ENCODE data around the gene ACMSD. TPM values are rescaled to one million over a fixed set of nuclear protein-coding genes. Genes with fewer than 3 reads are reported as not detected.

ACMSD gene
- total and polyA plus RNA-seq, 2 experiments from 2014 or later: 0.11 TPM; not detected in 1

- H3K36me3 Mint-ChIP-seq (ENCODE audit: low read depth): peaks cover 18% of the 10 kb centered on the region; the same call in 1 of the 3 replicates
- 0 out of 2 replicates have a peak, but pooled peaks cover 4% of the 10 kb centered on the region for H3K9me2 ChIP-seq (ENCODE audit: insufficient read depth)
Observed at GRCh38 chr2:134799936-134800335, 38.5 kb upstream of the ACMSD start.

More at GRCh38 chr2:134799936-134800335, 38.5 kb upstream of the ACMSD start:
- Histone ChIP-seq H3F3A (replicated peaks; ENCODE audit: low read depth) (no peaks in the 10 kb centered on the region), H3K4me2 (no peak overlapping the region), H3K27me3 (ENCODE audit: insufficient read depth) (no peaks in the 10 kb centered on the region), H3K36me3 (ENCODE audit: insufficient read depth) (no peaks in the 10 kb centered on the region), H3K79me2 (replicated peaks; ENCODE audit: insufficient read depth) (no peaks in the 10 kb centered on the region), H3K4me1 (ENCODE audit: insufficient read depth) (no peaks in the 10 kb centered on the region), H4K20me1 (replicated peaks; ENCODE audit: insufficient read depth) (no peaks in the 10 kb centered on the region), H2AFZ (no peak overlapping the region), H3K27ac (ENCODE audit: low read depth) (no peak overlapping the region), H3K4me3 (no peak overlapping the region)
- TF ChIP-seq CTCF (conservative IDR thresholded peaks at IDR 0.05; ENCODE audit: low read depth in 2 of 2): no peak
- no peak for TF ChIP-seq CREB1 (CRISPR knock-in tag; IDR thresholded peaks at IDR 0.05; ENCODE audit: low read depth)
- TF ChIP-seq, protein P1, sequence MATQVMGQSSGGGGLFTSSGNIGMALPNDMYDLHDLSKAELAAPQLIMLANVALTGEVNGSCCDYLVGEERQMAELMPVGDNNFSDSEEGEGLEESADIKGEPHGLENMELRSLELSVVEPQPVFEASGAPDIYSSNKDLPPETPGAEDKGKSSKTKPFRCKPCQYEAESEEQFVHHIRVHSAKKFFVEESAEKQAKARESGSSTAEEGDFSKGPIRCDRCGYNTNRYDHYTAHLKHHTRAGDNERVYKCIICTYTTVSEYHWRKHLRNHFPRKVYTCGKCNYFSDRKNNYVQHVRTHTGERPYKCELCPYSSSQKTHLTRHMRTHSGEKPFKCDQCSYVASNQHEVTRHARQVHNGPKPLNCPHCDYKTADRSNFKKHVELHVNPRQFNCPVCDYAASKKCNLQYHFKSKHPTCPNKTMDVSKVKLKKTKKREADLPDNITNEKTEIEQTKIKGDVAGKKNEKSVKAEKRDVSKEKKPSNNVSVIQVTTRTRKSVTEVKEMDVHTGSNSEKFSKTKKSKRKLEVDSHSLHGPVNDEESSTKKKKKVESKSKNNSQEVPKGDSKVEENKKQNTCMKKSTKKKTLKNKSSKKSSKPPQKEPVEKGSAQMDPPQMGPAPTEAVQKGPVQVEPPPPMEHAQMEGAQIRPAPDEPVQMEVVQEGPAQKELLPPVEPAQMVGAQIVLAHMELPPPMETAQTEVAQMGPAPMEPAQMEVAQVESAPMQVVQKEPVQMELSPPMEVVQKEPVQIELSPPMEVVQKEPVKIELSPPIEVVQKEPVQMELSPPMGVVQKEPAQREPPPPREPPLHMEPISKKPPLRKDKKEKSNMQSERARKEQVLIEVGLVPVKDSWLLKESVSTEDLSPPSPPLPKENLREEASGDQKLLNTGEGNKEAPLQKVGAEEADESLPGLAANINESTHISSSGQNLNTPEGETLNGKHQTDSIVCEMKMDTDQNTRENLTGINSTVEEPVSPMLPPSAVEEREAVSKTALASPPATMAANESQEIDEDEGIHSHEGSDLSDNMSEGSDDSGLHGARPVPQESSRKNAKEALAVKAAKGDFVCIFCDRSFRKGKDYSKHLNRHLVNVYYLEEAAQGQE (IDR thresholded peaks at IDR 0.05; ENCODE audit: unreplicated experiment): no peak
- TF ChIP-seq ZNF114 (CRISPR knock-in tag; IDR thresholded peaks at IDR 0.05): no peak
- no peak for TF ChIP-seq ZNF331 (CRISPR knock-in tag; IDR thresholded peaks at IDR 0.05; ENCODE audit: low read depth)
- no peak for TF ChIP-seq EZH2phosphoT487 (IDR thresholded peaks at IDR 0.05; ENCODE audit: unreplicated experiment)
- TF ChIP-seq EZH2 (IDR thresholded peaks at IDR 0.05; ENCODE audit: low read depth, unreplicated experiment): no peak
- no peak for TF ChIP-seq ZNF462 (CRISPR knock-in tag; IDR thresholded peaks at IDR 0.05)
- TF ChIP-seq POLR2AphosphoS5 (IDR thresholded peaks at IDR 0.05; ENCODE audit: low read depth): no peak
- no peak for TF ChIP-seq ETS1 (IDR thresholded peaks at IDR 0.05)
- TF ChIP-seq STAT1 (IDR thresholded peaks at IDR 0.05; ENCODE audit: unreplicated experiment): no peak
- no peak for TF ChIP-seq NANOG (IDR thresholded peaks at IDR 0.05; ENCODE audit: borderline replicate concordance)
- TF ChIP-seq JUNB (IDR thresholded peaks at IDR 0.05; ENCODE audit: unreplicated experiment): no peak
- Mint-ChIP-seq H3K4me1 (no peaks in the 10 kb centered on the region), H3K4me3 (no peak overlapping the region), H3K27me3 (ENCODE audit: insufficient read depth, low read depth, poor library complexity) (peaks cover 4% of the 10 kb centered on the region), H3K27ac (no peak overlapping the region), H3K9me3 (peaks cover 17% of the 10 kb centered on the region)
- no peak for DNase-seq (ENCODE audit: low spot score)
- ATAC-seq: no peak

All from GM23338 (cell line).